ENCODE results near the gene SLC6A1.

DNA sequence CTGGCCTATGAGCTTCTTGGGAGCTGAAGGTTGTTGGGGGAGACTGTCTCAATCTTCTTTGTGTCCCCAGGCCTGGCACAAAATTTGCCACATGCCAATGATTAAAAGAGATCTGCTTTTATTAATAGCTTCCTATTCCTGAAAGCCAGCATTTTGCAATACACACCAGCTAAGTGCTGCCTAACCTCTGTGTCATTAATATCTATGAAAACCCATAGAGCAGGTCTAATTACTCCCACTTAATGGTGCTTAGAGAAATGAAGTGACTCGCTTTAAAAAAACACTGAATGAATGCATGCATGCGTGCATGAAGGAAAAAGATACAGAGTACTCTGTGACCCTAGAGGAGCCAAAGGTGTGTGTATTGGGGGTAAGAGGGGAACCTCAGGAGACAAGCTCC lies 55.0 kb downstream of the SLC6A1 start:
- TF ChIP-seq, protein P1, sequence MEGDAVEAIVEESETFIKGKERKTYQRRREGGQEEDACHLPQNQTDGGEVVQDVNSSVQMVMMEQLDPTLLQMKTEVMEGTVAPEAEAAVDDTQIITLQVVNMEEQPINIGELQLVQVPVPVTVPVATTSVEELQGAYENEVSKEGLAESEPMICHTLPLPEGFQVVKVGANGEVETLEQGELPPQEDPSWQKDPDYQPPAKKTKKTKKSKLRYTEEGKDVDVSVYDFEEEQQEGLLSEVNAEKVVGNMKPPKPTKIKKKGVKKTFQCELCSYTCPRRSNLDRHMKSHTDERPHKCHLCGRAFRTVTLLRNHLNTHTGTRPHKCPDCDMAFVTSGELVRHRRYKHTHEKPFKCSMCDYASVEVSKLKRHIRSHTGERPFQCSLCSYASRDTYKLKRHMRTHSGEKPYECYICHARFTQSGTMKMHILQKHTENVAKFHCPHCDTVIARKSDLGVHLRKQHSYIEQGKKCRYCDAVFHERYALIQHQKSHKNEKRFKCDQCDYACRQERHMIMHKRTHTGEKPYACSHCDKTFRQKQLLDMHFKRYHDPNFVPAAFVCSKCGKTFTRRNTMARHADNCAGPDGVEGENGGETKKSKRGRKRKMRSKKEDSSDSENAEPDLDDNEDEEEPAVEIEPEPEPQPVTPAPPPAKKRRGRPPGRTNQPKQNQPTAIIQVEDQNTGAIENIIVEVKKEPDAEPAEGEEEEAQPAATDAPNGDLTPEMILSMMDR (IDR thresholded peaks at IDR 0.05) = no peak
- TF ChIP-seq POLR2A (IDR thresholded peaks at IDR 0.05) (no peak), POLR2AphosphoS5 (IDR thresholded peaks at IDR 0.05) (no peak)
